Stimulated activated CD4-positive, alpha-beta T cell treated with anti-CD3 and anti-CD28 coated beads, Interleukin-12 subunit alpha, Interleukin-12 subunit beta, amount 100 ng/mL, for 48 hours (primary cell): ENCODE measurements around the gene TUBGCP3.
"Not testable (repeated sequence)": the region's sequence is repeated elsewhere in the genome, so short reads cannot be mapped to it uniquely, and the experiment has no call there.

Experiments
- DNase-seq, 3 donors: peaks; one replicate each; pipeline ENCODE4 v3.0.0-alpha.2; 2020; ENCODE audit warnings: low read depth in 2 of 3, low spot score in 1 of 3

The TUBGCP3 gene

GRCh38 chr13:112580211-112580610 is 7.7 kb downstream of the TUBGCP3 start:
- DNase-seq, result no peak

- DNase-seq, result no peak
These were observed 8.6 kb downstream of the TUBGCP3 start for GRCh38 chr13:112579310-112579843.

- no peak for DNase-seq
These were observed 11.2 kb downstream of the TUBGCP3 start for GRCh38 chr13:112576768-112577167.

- DNase-seq, result no peak
These were observed 11.8 kb downstream of the TUBGCP3 start for GRCh38 chr13:112576191-112576590.

GRCh38 chr13:112575675-112576074 is 12.3 kb downstream of the TUBGCP3 start:
- no peak for DNase-seq

- no peak for DNase-seq
These were observed 12.9 kb downstream of the TUBGCP3 start for GRCh38 chr13:112574834-112575613.

- no peak for DNase-seq
These were observed 13.5 kb downstream of the TUBGCP3 start for GRCh38 chr13:112574416-112574815.

GRCh38 chr13:112573710-112574109 is 14.2 kb downstream of the TUBGCP3 start:
- DNase-seq, result no peak

- DNase-seq, result no peak
These were observed 15.6 kb downstream of the TUBGCP3 start for GRCh38 chr13:112572366-112572765.

GRCh38 chr13:112569821-112570220 is 18.1 kb downstream of the TUBGCP3 start:
- DNase-seq, result no peak

- DNase-seq, result no peak
These were observed 20.6 kb downstream of the TUBGCP3 start for GRCh38 chr13:112567161-112567862.

GRCh38 chr13:112562786-112563383 is 25.1 kb downstream of the TUBGCP3 start:
- no peak for DNase-seq

GRCh38 chr13:112562254-112562653 is 25.7 kb downstream of the TUBGCP3 start:
- no peak for DNase-seq

GRCh38 chr13:112561478-112561877 is 26.5 kb downstream of the TUBGCP3 start:
- no peak for DNase-seq

GRCh38 chr13:112558696-112559418 is 29.1 kb downstream of the TUBGCP3 start:
- DNase-seq, result no peak

GRCh38 chr13:112556600-112556999 is 31.4 kb downstream of the TUBGCP3 start:
- DNase-seq, result no peak

- DNase-seq, result no peak
These were observed 33.6 kb downstream of the TUBGCP3 start for GRCh38 chr13:112554214-112554850.

GRCh38 chr13:112548975-112549374 is 39.0 kb downstream of the TUBGCP3 start:
- DNase-seq, result not testable (repeated sequence)

GRCh38 chr13:112545856-112546255 is 42.1 kb downstream of the TUBGCP3 start:
- DNase-seq, result no peak

GRCh38 chr13:112532837-112533745 is 54.9 kb downstream of the TUBGCP3 start:
- DNase-seq, result no peak
